Measurements from ENCODE around the gene TPCN1. TPM values are rescaled to one million over a fixed set of nuclear protein-coding genes. Genes with fewer than 3 reads are reported as not detected.

Gene TPCN1
- total and polyA plus RNA-seq, 2 of the 8 experiments (the other 6 are each of a cell fraction or from before 2014, with no cell fraction given) = 14.9 to 21.4 TPM

GRCh38 chr12:113320401-113320800 is 99.1 kb downstream of the TPCN1 start (continued):
- TF ChIP-seq RBBP5 (IDR thresholded peaks at IDR 0.05; ENCODE audit: borderline replicate concordance, low read depth, low read length) = no peak
- TF ChIP-seq SP2 (IDR thresholded peaks at IDR 0.05; ENCODE audit: low read length) = no peak
- TF ChIP-seq EZH2 (IDR thresholded peaks at IDR 0.05; ENCODE audit: low read depth, low read length, severe bottlenecking) = no peak
- no peak for TF ChIP-seq RFX5 (IDR thresholded peaks at IDR 0.05; ENCODE audit: borderline replicate concordance, low read depth, low read length)
- no peak for TF ChIP-seq CBX8 (IDR thresholded peaks at IDR 0.05; ENCODE audit: borderline replicate concordance, low read depth, low read length)
- no peak for TF ChIP-seq FOSL1 (IDR thresholded peaks at IDR 0.05; ENCODE audit: insufficient read depth, low read depth, low read length)
- TF ChIP-seq POLR2AphosphoS5 (IDR thresholded peaks at IDR 0.05; ENCODE audit: low read depth, low read length) = no peak
- TF ChIP-seq CHD7 (IDR thresholded peaks at IDR 0.05; ENCODE audit: insufficient replicate concordance, low read length) = no peak

All from H1 (cell line).